Embryonic facial prominence (tissue), 1 donor: ENCODE results near the gene ABCA7.
"Not testable (repeated sequence)": the region's sequence is repeated elsewhere in the genome, so short reads cannot be mapped to it uniquely, and the experiment has no call there.

ENCODE experiments used
- DNase-seq: peaks from one replicate; pipeline ENCODE4 v3.0.0-alpha.2; 2016; ENCODE audit errors: extremely low spot score

ABCA7 gene

GRCh38 chr19:1016647-1017114 is 23.2 kb upstream of the ABCA7 start:
- DNase-seq = no peak

DNA sequence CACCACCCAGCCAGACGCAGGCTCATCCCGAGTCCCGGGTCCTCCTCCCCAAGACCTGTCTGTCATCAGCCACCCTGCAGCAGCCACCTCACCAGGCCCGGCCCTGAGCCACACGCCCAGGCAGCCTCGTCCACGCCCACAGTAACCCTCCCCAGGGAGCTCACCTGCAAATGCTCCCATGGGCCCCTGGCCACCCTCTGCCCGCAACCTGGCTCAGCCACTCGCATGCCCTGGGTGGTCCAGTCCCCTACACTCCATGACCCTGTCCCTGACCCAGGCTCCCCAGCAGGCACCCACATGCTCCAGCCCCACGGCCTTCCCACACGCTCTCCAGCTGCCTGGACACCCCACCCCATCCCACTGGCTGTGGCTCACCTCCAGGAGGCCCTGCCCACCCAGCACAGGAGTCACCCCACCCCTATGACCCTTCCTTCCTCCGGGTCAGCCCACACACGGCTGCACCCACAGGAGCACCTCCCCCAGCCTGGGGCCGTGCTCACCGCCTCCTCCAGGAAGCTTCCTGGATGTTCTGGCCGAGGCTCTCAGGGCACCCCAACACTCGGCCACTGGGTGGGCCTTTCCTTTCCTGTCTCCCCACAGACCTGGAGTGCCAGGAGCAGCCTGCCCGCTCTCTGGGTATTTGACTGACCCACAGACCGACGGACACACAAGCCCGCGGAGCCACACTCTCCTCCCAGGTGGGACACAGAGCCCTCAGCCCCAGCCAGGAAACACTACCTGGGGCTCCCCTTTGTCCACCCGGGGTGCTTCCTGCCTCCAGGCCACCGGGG is 22.6 kb upstream of the ABCA7 start:
- no peak for DNase-seq

- no peak for DNase-seq
Observed at GRCh38 chr19:1017906-1018305, 22.0 kb upstream of the ABCA7 start.

- no peak for DNase-seq
Observed at GRCh38 chr19:1018393-1018792, 21.5 kb upstream of the ABCA7 start.

DNA sequence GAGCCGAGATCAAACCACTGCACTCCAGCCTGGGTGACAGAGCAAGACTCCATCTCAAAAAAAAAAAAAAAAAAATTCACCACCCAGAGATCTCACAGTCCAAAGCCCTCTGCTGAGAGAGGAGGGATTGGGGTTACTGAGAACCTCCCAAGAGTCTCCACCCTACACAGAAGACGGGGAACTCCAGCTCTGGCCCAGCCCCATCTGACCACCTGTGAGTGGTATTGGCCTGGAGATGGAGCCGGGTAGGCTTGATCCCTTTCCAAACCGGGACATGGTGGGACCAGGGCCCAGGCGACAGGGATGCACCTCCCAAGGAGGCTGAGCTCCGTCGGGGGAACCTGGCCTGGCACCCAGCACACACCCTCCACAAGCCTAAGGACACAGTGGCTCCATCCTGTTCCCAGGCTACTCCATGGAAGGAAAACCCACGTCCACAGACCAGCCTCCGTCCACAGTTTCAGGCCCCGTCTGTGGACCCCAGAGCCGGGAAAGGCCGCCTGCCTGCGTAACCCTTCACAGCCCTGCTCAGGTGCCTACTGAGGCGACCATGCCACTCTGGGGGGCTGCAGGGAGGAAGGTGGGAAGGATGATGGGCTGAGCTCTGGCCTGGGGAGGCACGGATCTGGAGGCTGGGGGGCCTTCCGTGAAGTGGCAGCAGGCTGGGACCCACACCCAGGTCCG is 20.8 kb upstream of the ABCA7 start:
- no peak for DNase-seq

- no peak for DNase-seq
Observed at GRCh38 chr19:1019616-1019961, 20.3 kb upstream of the ABCA7 start.

DNA sequence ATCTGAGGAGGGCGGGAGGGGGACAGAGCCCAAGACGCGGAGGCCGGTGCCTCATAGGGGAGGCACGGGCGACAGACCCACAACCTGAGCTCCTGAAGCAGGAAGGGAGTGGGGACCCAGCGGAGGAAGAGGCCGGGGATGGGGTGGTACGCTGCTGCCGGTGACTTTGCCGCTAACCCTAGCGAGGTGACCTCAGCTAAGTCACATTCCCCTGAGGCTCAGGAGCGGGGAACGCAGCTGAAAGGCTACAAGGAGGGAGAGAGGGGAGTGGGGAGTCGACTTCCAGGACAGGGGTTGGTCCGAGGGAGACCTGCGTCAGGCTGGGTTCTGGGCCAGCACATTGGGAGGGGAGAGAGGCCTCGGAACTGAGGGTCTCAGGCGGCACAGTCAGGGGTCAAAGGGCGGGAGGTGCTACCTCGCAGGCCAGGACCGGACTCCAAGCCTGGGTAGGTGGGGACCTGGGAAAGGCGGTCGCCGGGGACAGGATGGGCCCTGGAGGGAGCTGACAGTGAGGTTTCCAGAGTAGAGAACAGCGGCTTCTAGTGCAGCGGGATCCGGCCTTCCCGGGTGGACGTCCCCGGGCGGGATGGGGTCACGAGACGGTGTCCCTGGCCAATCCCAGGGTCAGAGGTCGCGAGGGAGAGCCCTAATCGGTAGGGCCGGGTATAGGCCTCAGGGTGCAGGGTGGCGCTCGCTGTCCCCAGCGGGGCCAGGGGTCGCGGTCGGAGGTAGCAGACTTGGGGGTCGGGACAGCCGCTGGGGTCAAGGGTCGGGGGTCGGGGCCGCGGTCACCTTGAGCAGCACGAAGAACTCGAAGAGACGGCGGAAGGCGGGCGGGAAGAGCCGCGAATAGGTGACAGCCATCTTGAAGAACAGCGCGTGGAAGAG is 19.7 kb upstream of the ABCA7 start:
- DNase-seq = no peak

- peak; percentile 94 for DNase-seq
Observed at GRCh38 chr19:1020868-1021425, 19.0 kb upstream of the ABCA7 start, which contains the start of gene TMEM259. TSS of gene TMEM259 (minus strand) at chr19:1021123. CDS start at chr19:1020996, 127 bp downstream.

- not testable (repeated sequence) for DNase-seq
Observed at GRCh38 chr19:1023883-1024188, 16.1 kb upstream of the ABCA7 start.

GRCh38 chr19:1025080-1025479 is 14.8 kb upstream of the ABCA7 start:
- DNase-seq = not testable (repeated sequence)

DNA sequence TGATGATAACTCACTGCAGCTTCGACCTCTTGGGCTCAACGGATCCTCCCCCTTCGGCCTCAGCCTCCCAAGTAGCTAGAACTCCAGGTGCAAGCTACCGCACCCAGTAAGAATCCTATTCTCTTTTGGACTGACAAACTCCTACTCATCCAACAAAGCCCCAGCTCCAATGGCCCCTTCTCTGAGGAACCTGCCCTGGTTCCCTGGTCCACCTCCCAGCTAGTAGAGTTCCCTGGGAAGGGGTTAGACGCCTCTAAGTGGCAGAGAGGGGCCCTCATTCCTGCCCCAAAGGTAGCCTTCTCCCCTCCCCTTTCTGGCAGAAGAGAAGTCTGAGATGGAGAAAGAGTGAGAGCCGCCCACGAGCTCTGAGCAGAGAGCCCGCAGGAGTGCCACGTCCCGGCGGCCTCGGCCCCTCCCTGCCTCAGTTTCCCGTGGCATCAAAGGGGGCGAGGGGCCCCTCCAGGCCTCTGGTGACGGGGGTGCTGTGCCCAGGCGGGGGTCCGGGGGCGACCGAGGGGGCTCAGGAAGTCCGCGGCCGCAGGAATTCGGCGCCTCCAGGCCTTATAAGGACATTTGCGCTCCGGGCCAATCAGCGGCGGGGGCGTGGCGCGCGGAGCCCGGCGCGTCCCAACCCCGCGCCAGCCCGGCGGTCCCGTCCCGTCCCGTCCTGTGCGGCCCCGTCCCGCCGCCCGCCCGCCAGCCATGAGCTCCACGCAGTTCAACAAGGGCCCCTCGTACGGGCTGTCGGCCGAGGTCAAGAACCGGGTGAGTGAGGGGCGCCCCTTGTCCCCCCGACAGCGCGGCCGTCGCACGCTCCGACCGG is 13.7 kb upstream of the ABCA7 start, which contains the start of gene CNN2:
Gene CNN2, plus strand, starts transcription at position 649 of the 823 bp plus-strand sequence. Its CDS starts 54 bp downstream, at position 703.
- peak; percentile 73 for DNase-seq

DNA sequence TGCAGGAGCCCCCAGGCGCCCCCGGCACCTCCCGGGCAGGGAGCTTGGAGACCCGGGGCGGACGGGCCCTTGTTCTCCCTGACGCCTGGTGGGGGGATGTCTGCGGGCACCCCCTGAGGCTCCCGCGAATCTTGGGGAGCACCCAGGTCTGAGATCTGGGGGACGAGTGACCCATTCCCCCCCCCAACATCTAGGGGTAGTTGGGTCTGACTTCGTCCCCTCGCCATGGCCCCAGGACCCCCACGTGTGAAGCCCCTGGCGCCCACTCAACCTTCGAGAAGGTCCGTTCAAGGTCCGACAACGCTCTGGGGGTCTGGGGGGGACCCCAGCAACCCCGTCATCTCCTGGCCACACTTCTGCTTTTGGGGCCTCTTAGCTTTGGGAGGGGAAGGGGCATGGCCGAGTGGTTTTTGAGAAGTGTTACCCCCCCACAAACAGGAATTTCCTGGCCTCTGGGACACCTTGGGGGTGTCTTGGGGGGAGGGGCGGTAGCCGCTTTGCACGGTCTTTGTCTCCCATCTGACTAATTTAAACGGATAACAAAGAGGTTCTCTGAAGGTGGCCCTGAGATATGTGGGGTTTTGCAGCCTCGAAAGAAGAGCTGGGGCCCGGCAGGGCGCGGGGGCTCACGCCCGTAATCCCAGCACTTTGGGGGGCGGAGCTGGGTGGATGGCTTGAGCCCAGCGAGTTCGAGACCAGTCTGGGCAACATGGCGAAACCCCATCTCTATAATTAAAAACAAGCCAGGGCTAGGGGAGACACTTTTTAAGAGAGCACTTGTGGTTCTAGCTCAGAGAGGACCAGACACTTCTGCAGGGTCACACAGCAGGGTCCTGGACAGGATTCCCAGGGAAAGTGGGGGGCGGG is 12.9 kb upstream of the ABCA7 start:
- no peak for DNase-seq

DNA sequence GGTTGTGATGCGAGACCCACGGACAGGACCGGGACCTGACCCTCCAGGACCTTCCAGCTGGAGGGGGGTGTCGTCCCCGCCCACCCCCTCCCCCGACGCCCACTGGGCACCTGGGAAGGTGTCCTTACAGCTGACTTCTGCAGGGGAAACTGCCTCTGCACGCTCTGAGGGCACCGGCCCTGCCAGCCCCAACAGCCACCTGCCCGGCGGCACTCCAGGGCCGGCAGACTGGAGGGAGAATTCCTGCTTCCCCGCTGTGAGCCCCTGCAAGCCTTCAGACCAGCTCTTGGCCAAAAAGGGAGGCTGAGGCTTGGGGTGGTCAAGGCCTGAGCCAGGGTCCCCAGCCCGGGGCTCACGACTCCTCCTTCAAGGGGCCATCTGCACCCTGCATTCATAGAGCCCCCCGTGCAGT is 12.3 kb upstream of the ABCA7 start:
- no peak for DNase-seq

- DNase-seq = peak; percentile 76
Observed at GRCh38 chr19:1028062-1028926, 11.6 kb upstream of the ABCA7 start.

- DNase-seq = no peak
Observed at GRCh38 chr19:1032264-1032867, 7.5 kb upstream of the ABCA7 start.

- no peak for DNase-seq
Observed at GRCh38 chr19:1035998-1036621, 3.8 kb upstream of the ABCA7 start.

DNA sequence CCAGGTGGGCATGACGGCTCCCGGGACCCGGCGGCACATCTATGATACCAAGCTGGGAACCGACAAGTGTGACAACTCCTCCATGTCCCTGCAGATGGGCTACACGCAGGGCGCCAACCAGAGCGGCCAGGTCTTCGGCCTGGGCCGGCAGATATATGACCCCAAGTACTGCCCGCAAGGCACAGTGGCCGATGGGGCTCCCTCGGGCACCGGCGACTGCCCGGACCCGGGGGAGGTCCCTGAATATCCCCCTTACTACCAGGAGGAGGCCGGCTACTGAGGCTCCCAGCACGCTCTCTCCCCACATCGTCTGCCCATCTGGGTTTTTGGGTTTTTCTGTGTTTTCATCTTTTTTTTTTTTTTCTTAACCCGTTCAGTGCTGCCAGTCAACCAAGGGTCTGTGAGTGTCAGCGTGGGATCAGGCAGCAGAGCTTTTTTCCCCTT is 2.3 kb upstream of the ABCA7 start:
- no peak for DNase-seq
